ENCODE measurements around the gene PTPRS.

Gene PTPRS

GRCh38 chr19:5296457-5297271 lies 43.9 kb downstream of the PTPRS start:
- TF ChIP-seq CTCF (IDR thresholded peaks at IDR 0.05; ENCODE audit: extremely low read depth, insufficient read depth, missing control alignments), result no peak
- DNase-seq (ENCODE audit: low spot score), result no peak
- in situ Hi-C loops (cut with MboI; ENCODE audit: low pct_unique_long_range_greater_than_20kb, low sequenced_read_pairs, unreplicated experiment), result no loop called here

- DNase-seq (ENCODE audit: low spot score), result no peak
- TF ChIP-seq CTCF (IDR thresholded peaks at IDR 0.05; ENCODE audit: extremely low read depth, insufficient read depth, missing control alignments), result no peak
- in situ Hi-C loops (cut with MboI; ENCODE audit: low pct_unique_long_range_greater_than_20kb, low sequenced_read_pairs, unreplicated experiment), result no loop called here
Observed at GRCh38 chr19:5296021-5296420, 44.6 kb downstream of the PTPRS start.

GRCh38 chr19:5294403-5295160 lies 46.0 kb downstream of the PTPRS start:
- TF ChIP-seq CTCF (IDR thresholded peaks at IDR 0.05; ENCODE audit: extremely low read depth, insufficient read depth, missing control alignments), result no peak

GRCh38 chr19:5293612-5294378 lies 46.8 kb downstream of the PTPRS start:
- in situ Hi-C loops (cut with MboI; ENCODE audit: low pct_unique_long_range_greater_than_20kb, low sequenced_read_pairs, unreplicated experiment), result no loop called here
- TF ChIP-seq CTCF (IDR thresholded peaks at IDR 0.05; ENCODE audit: extremely low read depth, insufficient read depth, missing control alignments), result no peak
- peak; percentile 71 for DNase-seq (ENCODE audit: low spot score)

More at GRCh38 chr19:5294403-5295160, 46.0 kb downstream of the PTPRS start:
- no peak for DNase-seq (ENCODE audit: low spot score)
- in situ Hi-C loops (cut with MboI; ENCODE audit: low pct_unique_long_range_greater_than_20kb, low sequenced_read_pairs, unreplicated experiment), result no loop called here

GRCh38 chr19:5292822-5293611 lies 47.6 kb downstream of the PTPRS start:
- TF ChIP-seq CTCF (IDR thresholded peaks at IDR 0.05; ENCODE audit: extremely low read depth, insufficient read depth, missing control alignments), result no peak
- in situ Hi-C loops (cut with MboI; ENCODE audit: low pct_unique_long_range_greater_than_20kb, low sequenced_read_pairs, unreplicated experiment), result no loop called here
- peak; percentile 97 for DNase-seq (ENCODE audit: low spot score)

GRCh38 chr19:5292453-5292821 lies 48.2 kb downstream of the PTPRS start:
- in situ Hi-C loops (cut with MboI; ENCODE audit: low pct_unique_long_range_greater_than_20kb, low sequenced_read_pairs, unreplicated experiment), result no loop called here
- TF ChIP-seq CTCF (IDR thresholded peaks at IDR 0.05; ENCODE audit: extremely low read depth, insufficient read depth, missing control alignments), result no peak
- DNase-seq (ENCODE audit: low spot score), result no peak
